ENCODE measurements around the gene GABPB2. TPM values are rescaled to one million over a fixed set of nuclear protein-coding genes. Genes with fewer than 3 reads are reported as not detected.

Gene GABPB2
- total and polyA plus RNA-seq, 2 of the 13 experiments (the other 11 are each of a cell fraction or from before 2014, with no cell fraction given): 0.09 TPM; not detected in 1

- TF ChIP-seq GMEB2 (CRISPR knock-in tag; IDR thresholded peaks at IDR 0.05; ENCODE audit: low read depth) (peak; percentile 76), BRD4 (CRISPR knock-in tag; IDR thresholded peaks at IDR 0.05) (peak; percentile 47; the same call in 1 of the 2 replicates), ZNF460 (CRISPR knock-in tag; IDR thresholded peaks at IDR 0.05; ENCODE audit: borderline replicate concordance) (no peak), CREM (IDR thresholded peaks at IDR 0.05) (peak; percentile 100), CREM (CRISPR knock-in tag; IDR thresholded peaks at IDR 0.05) (peak; percentile 38; the same call in 1 of the 2 replicates), GRHL1 (CRISPR knock-in tag; conservative IDR thresholded peaks at IDR 0.05) (no peak), HDAC1 (CRISPR knock-in tag; IDR thresholded peaks at IDR 0.05) (peak; percentile 96; the same call in 1 of the 2 replicates), ZMYM3 (CRISPR knock-in tag; IDR thresholded peaks at IDR 0.05) (no peak), NFATC3 (CRISPR knock-in tag; IDR thresholded peaks at IDR 0.05) (0 out of 2 replicates have a peak, but pooled peaks have one; percentile 40), ZC3H4 (CRISPR knock-in tag; IDR thresholded peaks at IDR 0.05; ENCODE audit: borderline replicate concordance) (no peak), DPF2 (CRISPR knock-in tag; IDR thresholded peaks at IDR 0.05; ENCODE audit: borderline replicate concordance, low read depth) (no peak), POGK (CRISPR knock-in tag; conservative IDR thresholded peaks at IDR 0.05) (0 out of 2 replicates have a peak, but pooled peaks have one; percentile 60), KLF16 (CRISPR knock-in tag; IDR thresholded peaks at IDR 0.05) (no peak; a peak in 1 of 4 replicates), AGO1 (IDR thresholded peaks at IDR 0.05; ENCODE audit: low read depth, low read length, poor library complexity, severe bottlenecking) (no peak), EP300 (IDR thresholded peaks at IDR 0.05; ENCODE audit: low read depth in 2 of 2, low read length in 2 of 2) (peak in 1 of 2 experiments; percentile 54; a peak in 1 of 4 replicates), EP300 (CRISPR knock-in tag; IDR thresholded peaks at IDR 0.05; ENCODE audit: borderline replicate concordance) (peak; percentile 29; the same call in 1 of the 2 replicates), FOXP4 (CRISPR knock-in tag; IDR thresholded peaks at IDR 0.05) (peak; percentile 69), NCOA1 (CRISPR knock-in tag; IDR thresholded peaks at IDR 0.05) (no peak), ZNF101 (CRISPR knock-in tag; IDR thresholded peaks at IDR 0.05; ENCODE audit: borderline replicate concordance, low read depth) (no peak), ZUFSP (CRISPR knock-in tag; IDR thresholded peaks at IDR 0.05; ENCODE audit: borderline replicate concordance) (no peak)
These were observed 95.4 kb downstream of the GABPB2 start, which contains the start of the genes LYSMD1 and SCNM1 (continued) for GRCh38 chr1:151165738-151166504.
